Vagina (tissue), 2 donors: Measurements from ENCODE around the gene SEPTIN5. TPM values are rescaled to one million over a fixed set of nuclear protein-coding genes. Genes with fewer than 3 reads are reported as not detected.
"Not testable (repeated sequence)": the region's sequence is repeated elsewhere in the genome, so short reads cannot be mapped to it uniquely, and the experiment has no call there.

Experiments
- DNase-seq, 2 donors: peaks; one replicate each; pipeline ENCODE4 v3.0.0-alpha.2; 2017; ENCODE audit errors: extremely low spot score in 2 of 2
- H3K27ac ChIP-seq: fragments of 200-600 bp; sonication (generic); one replicate; pipeline ENCODE4 v1.5.1; 2019
- H3K27me3 ChIP-seq: fragments of 200-600 bp; sonication (generic); one replicate; pipeline ENCODE4 v1.5.1; 2019
- H3K36me3 ChIP-seq, 2 donors: fragments of 200-600 bp; sonication (generic); one replicate each; pipeline ENCODE4 v1.5.1; 2017 to 2019
- H3K4me1 ChIP-seq: fragments of 200-600 bp; sonication (generic); one replicate; pipeline ENCODE4 v1.5.1; 2019
- H3K4me3 ChIP-seq, 2 donors: fragments of 200-600 bp; sonication (generic); 1 replicate in 1 of 2; 2 replicates in 1 of 2; pipeline ENCODE4 v1.5.1; 2016 to 2019
- H3K9me3 ChIP-seq: fragments of 200-600 bp; sonication (generic); one replicate; pipeline ENCODE4 v1.5.1; 2019
- POLR2A ChIP-seq, 2 donors: fragments of 450-650 bp; IDR thresholded peaks; one replicate each; pipeline ENCODE4 v1.6.1; 2017; ENCODE audit warnings: antibody characterized with exemption in 2 of 2, mild to moderate bottlenecking in 2 of 2, moderate library complexity in 2 of 2
- POLR2AphosphoS5 ChIP-seq, 2 donors: sonication (generic); formaldehyde crosslinking; IDR thresholded peaks; one replicate each; pipeline ENCODE4 v1.9.0; 2017; ENCODE audit warnings: antibody characterized with exemption in 2 of 2, mild to moderate bottlenecking in 2 of 2, low read depth in 1 of 2; ENCODE audit not compliant: insufficient read depth in 1 of 2
- intact Hi-C: fragments of 100-400 bp; cut with DNase I; formaldehyde crosslinking; loops from one replicate; pipeline ENCODE4 v1.15.1; 2023
- total RNA-seq: library from RNA; depleted of rRNA; stranded (reverse); fragments of >200 nt; gene quantifications from one replicate; pipeline ENCODE4 v1.2.3, GENCODE V29; 2016
- TF ChIP-seq, protein P1 (sequence below), 3 experiments: fragments of 450-650 bp in 2 of 3; fragments of 200-600 bp in 1 of 3; sonication (generic) in 1 of 3; IDR thresholded peaks; one replicate each; pipeline ENCODE4 v1.5.1; 2017 to 2019; ENCODE audit warnings: antibody characterized with exemption in 3 of 3, mild to moderate bottlenecking in 2 of 3, moderate library complexity in 2 of 3

The SEPTIN5 gene
- total RNA-seq, 1 donor from 2014 or later = 67.3 TPM

DNA sequence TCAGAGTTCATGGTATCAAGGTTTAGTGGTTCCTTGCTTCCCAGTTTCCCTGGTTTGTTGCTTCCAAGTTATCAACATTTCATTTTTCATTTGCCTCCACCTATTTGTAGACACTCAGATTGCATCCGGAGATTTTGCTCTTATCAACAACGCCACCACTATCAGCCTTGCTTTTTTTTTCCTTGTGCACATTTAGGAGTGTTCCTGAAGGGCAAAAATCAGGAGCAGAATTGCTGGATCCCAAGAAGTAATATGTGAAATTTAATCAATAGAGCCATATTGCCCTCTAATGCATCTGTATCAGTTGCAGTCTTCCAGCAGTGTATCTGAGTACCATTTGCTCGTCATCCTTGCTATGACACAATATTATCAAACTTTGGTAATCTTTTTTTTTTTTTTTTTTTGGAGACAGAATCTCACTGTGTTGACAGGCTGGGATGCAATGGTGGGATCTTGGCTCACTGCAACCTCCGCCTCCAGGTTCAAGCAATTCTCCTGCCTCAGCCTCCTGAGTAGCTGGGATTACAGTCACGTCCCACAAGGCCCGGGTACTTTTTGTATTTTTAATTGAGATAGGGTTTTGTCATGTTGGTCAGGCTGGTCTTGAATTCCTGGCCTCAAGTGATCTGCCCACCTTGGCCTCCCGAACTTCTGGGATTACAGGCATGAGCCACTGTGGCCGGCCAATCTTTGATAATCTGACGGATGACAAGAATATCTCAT lies 42.1 kb upstream of the SEPTIN5 start:
- Histone ChIP-seq H3K36me3 (no peaks in the 10 kb centered on the region), H3K27me3 (no peaks in the 10 kb centered on the region), H3K4me1 (no peaks in the 10 kb centered on the region), H3K4me3 (no peak overlapping the region), H3K9me3 (no peaks in the 10 kb centered on the region), H3K27ac (no peak overlapping the region)
- no peak for TF ChIP-seq POLR2AphosphoS5 (IDR thresholded peaks at IDR 0.05; ENCODE audit: insufficient read depth in 1 of 2, low read depth in 1 of 2)
- TF ChIP-seq, protein P1, sequence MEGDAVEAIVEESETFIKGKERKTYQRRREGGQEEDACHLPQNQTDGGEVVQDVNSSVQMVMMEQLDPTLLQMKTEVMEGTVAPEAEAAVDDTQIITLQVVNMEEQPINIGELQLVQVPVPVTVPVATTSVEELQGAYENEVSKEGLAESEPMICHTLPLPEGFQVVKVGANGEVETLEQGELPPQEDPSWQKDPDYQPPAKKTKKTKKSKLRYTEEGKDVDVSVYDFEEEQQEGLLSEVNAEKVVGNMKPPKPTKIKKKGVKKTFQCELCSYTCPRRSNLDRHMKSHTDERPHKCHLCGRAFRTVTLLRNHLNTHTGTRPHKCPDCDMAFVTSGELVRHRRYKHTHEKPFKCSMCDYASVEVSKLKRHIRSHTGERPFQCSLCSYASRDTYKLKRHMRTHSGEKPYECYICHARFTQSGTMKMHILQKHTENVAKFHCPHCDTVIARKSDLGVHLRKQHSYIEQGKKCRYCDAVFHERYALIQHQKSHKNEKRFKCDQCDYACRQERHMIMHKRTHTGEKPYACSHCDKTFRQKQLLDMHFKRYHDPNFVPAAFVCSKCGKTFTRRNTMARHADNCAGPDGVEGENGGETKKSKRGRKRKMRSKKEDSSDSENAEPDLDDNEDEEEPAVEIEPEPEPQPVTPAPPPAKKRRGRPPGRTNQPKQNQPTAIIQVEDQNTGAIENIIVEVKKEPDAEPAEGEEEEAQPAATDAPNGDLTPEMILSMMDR (IDR thresholded peaks at IDR 0.05) = no peak
- intact Hi-C loops = no loop called here
- no peak for DNase-seq

DNA sequence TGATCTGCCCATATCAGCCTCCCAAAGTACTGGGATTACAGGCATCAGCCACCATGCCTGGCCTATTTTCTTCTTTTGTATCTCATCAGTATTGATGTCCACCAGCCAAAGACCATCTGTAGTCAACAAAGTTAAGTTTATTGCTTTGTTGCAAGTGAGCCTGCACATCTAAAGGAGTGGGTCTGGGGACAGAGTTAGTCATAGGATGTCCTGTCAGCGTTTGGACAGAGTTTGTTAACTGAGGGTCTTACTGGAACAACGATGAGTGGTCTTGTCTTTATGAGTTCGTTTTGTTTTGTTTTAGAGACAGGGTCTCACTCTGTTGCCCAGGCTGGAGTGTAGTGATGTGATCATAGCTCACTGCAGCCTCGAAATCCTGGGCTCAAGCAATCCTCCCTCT lies 40.6 kb upstream of the SEPTIN5 start:
- no peaks in the 10 kb centered on the region for H3K9me3 ChIP-seq
- H3K27ac ChIP-seq = no peak overlapping the region
- no peaks in the 10 kb centered on the region for H3K36me3 ChIP-seq
- H3K27me3 ChIP-seq = no peaks in the 10 kb centered on the region
- TF ChIP-seq POLR2AphosphoS5 (IDR thresholded peaks at IDR 0.05; ENCODE audit: insufficient read depth in 1 of 2, low read depth in 1 of 2) (no peak), POLR2A (IDR thresholded peaks at IDR 0.05) (no peak)
- TF ChIP-seq, protein P1 (IDR thresholded peaks at IDR 0.05) = no peak
- intact Hi-C loops = no loop called here
- no peak for DNase-seq
- no peaks in the 10 kb centered on the region for H3K4me1 ChIP-seq
- no peak overlapping the region for H3K4me3 ChIP-seq

DNA sequence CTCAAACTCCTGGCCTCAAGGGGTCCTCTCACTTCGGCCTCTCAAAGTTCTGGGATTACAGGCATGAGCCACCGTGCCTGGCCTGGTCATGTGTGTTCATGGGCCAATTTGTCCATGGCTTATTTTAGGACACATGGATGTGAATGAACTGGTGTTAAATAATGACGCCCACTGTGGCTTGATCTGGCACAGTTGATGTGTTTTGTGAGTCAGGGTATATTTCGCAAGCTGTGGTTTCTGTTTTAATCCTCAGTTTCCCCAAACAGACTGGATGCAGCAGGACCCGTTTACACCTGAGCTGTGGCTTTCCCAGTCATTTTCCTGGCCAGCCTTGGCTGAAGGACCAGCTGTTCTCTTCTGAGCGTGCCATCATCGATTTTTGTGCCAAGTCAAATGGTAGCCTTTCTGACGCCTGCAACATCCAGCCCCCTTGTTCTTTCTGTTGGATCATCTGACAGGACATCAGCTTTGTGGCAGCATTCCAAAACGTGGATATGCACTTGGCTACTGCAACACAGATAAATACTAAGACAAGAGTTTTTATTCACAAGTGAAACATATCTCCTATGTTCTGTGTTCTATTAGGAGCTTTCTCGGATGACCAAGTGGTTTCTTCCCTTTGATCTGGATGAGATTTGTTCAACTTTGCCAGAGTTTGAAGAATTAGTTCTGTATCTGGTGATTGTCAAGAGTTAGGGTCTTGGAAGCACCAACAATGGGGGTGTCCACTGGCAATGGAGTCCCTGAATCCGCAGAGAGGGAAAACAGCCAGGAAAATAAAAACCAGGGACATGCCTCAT lies 40.0 kb upstream of the SEPTIN5 start:
- DNase-seq = peak in 1 of 2 donors; percentile 64
- H3K27ac ChIP-seq = no peak overlapping the region
- H3K27me3 ChIP-seq = no peaks in the 10 kb centered on the region
- TF ChIP-seq POLR2A (IDR thresholded peaks at IDR 0.05) (no peak), POLR2AphosphoS5 (IDR thresholded peaks at IDR 0.05; ENCODE audit: insufficient read depth in 1 of 2, low read depth in 1 of 2) (no peak)
- TF ChIP-seq, protein P1 (IDR thresholded peaks at IDR 0.05) = no peak
- H3K9me3 ChIP-seq = no peaks in the 10 kb centered on the region
- H3K4me3 ChIP-seq = no peak overlapping the region
- intact Hi-C loops = no loop called here
- no peaks in the 10 kb centered on the region for H3K36me3 ChIP-seq
- H3K4me1 ChIP-seq = no peaks in the 10 kb centered on the region

DNA sequence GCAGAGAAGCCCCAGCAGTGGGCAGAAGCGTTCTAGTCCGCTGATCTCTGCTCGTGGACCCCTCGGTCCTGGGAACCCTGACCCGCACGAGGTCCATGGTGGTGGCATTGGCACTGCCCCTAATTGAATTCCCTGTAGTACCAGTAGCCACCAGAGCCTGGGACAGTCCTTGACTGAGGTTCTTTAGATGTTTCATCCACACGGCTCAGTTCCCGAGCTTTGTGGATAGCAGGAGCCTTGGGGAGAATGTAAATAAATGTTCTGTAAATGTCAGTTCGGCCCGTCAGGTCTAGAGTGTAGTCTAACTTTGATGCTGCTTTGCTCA lies 39.4 kb upstream of the SEPTIN5 start:
- no peak for TF ChIP-seq POLR2AphosphoS5 (IDR thresholded peaks at IDR 0.05; ENCODE audit: insufficient read depth in 1 of 2, low read depth in 1 of 2)
- no peak for TF ChIP-seq POLR2A (IDR thresholded peaks at IDR 0.05)
- TF ChIP-seq, protein P1 (IDR thresholded peaks at IDR 0.05) = no peak
- Histone ChIP-seq H3K4me3 (no peak overlapping the region), H3K36me3 (no peaks in the 10 kb centered on the region), H3K9me3 (no peaks in the 10 kb centered on the region), H3K27me3 (no peaks in the 10 kb centered on the region), H3K27ac (no peak overlapping the region), H3K4me1 (no peaks in the 10 kb centered on the region)
- intact Hi-C loops = no loop called here
- DNase-seq = no peak

DNA sequence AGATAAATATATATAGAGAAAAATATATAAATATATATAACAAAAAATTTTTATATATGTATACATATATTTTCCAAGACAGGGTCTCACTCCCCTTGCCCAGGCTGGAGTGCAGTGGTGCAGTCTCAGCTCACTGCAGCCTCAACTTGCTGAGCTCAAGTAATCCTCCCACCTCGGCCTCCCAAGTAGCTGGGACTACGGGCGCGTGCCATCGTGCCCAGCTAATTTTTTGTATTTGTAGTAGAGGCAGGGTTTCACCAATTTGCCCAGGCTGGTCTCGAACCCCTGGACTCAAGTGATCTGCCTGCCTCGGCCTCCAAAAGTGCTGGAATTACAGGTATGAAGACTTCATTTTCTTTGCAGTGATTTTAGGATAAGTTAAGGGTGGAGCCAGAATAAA lies 38.9 kb upstream of the SEPTIN5 start:
- intact Hi-C loops = no loop called here
- H3K27ac ChIP-seq = no peak overlapping the region
- H3K4me3 ChIP-seq = no peak overlapping the region
- H3K27me3 ChIP-seq = no peaks in the 10 kb centered on the region
- TF ChIP-seq POLR2AphosphoS5 (IDR thresholded peaks at IDR 0.05; ENCODE audit: insufficient read depth in 1 of 2, low read depth in 1 of 2) (no peak), POLR2A (IDR thresholded peaks at IDR 0.05) (no peak)
- TF ChIP-seq, protein P1 (IDR thresholded peaks at IDR 0.05) = no peak
- H3K4me1 ChIP-seq = no peaks in the 10 kb centered on the region
- H3K36me3 ChIP-seq = no peaks in the 10 kb centered on the region
- H3K9me3 ChIP-seq = no peaks in the 10 kb centered on the region
- peak in 1 of 2 donors; percentile 54 for DNase-seq

DNA sequence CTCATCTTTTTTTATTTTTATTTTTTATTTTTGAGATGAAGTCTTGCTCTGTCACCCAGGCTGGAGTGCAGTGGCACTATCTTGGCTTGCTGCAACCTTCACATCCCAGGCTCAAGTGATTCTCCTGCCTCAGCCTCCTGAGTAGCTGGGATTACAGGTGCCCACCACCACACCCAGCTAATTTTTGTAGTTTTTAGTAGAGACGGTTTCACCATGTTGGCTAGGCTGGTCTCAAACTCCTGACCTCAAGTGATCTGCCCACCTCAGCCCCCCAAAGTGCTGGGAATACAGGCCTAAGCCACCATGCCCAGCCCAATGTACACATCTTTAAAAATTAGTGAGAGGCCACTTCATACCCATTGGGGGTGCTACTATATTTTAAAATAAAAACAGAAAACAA lies 37.9 kb upstream of the SEPTIN5 start:
- H3K4me3 ChIP-seq, intact Hi-C loops, H3K9me3 ChIP-seq, DNase-seq, H3K27me3 ChIP-seq, H3K27ac ChIP-seq, H3K36me3 ChIP-seq, H3K4me1 ChIP-seq: not testable (repeated sequence)
